Mesothelial cell of epicardium (in vitro differentiated cells): ENCODE results near the gene VWF. TPM values are rescaled to one million over a fixed set of nuclear protein-coding genes. Genes with fewer than 3 reads are reported as not detected.

Experiments
- DNase-seq, 2 experiments: peaks; one replicate each; pipeline ENCODE4 v3.0.0; 2021; ENCODE audit warnings: low spot score in 2 of 2; ENCODE audit not compliant: unreplicated experiment in 2 of 2
- H3K27ac Mint-ChIP-seq: 2 replicates; pipeline ENCODE4 v1.8.0; 2021; ENCODE audit warnings: mixed read lengths
- H3K27me3 Mint-ChIP-seq: 2 replicates; pipeline ENCODE4 v1.8.0; 2021; ENCODE audit warnings: low read depth, mixed read lengths
- H3K36me3 Mint-ChIP-seq: 2 replicates; pipeline ENCODE4 v1.8.0; 2021; ENCODE audit warnings: mixed read lengths
- H3K4me1 Mint-ChIP-seq: 2 replicates; pipeline ENCODE4 v1.8.0; 2021; ENCODE audit warnings: mixed read lengths
- H3K4me3 Mint-ChIP-seq: 2 replicates; pipeline ENCODE4 v1.8.0; 2021; ENCODE audit warnings: mild to moderate bottlenecking, moderate library complexity, mixed read lengths
- H3K9me3 Mint-ChIP-seq: 2 replicates; pipeline ENCODE4 v1.8.0; 2021; ENCODE audit warnings: mixed read lengths
- total RNA-seq: library from RNA; stranded (reverse); gene quantifications from 3 replicates; pipeline ENCODE4 v1.2.1, GENCODE V29; 2021
- TF ChIP-seq, protein P1 (sequence below): fragments of 200-600 bp; sonication (generic); IDR thresholded peaks from one replicate; pipeline ENCODE4 v1.5.0; 2021; ENCODE audit warnings: antibody characterized with exemption; ENCODE audit not compliant: unreplicated experiment

Gene VWF
- total RNA-seq, 1 donor from 2014 or later, result 0.31 TPM

DNA sequence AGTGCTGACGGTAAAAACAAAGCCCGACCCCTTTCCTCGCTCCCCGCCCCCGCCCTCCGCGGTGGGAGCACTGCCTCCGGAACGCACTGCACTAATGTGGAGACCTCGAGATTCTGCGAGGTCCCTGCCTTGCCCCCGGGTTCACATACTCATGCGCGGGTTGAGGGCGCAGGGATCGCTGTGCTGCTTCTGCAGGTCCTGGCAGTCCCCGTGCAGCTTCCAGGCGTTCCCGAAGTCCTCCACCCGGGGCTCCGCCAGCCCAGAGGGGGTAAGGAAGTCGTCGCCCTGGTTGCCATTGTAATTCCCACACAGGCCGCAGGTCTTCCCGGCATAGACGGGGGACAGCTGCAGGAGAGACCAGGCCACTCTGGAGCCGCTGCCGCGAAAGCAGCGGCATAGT, 66.8 kb downstream of the VWF start:
- Mint-ChIP-seq H3K4me1 (peaks cover 29% of the 10 kb centered on the region), H3K9me3 (no peaks in the 10 kb centered on the region), H3K4me3 (peak overlapping the region; percentile 53), H3K36me3 (no peaks in the 10 kb centered on the region), H3K27ac (no peak overlapping the region), H3K27me3 (peaks cover 2% of the 10 kb centered on the region)
- no peak for DNase-seq
- TF ChIP-seq, protein P1, sequence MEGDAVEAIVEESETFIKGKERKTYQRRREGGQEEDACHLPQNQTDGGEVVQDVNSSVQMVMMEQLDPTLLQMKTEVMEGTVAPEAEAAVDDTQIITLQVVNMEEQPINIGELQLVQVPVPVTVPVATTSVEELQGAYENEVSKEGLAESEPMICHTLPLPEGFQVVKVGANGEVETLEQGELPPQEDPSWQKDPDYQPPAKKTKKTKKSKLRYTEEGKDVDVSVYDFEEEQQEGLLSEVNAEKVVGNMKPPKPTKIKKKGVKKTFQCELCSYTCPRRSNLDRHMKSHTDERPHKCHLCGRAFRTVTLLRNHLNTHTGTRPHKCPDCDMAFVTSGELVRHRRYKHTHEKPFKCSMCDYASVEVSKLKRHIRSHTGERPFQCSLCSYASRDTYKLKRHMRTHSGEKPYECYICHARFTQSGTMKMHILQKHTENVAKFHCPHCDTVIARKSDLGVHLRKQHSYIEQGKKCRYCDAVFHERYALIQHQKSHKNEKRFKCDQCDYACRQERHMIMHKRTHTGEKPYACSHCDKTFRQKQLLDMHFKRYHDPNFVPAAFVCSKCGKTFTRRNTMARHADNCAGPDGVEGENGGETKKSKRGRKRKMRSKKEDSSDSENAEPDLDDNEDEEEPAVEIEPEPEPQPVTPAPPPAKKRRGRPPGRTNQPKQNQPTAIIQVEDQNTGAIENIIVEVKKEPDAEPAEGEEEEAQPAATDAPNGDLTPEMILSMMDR, result peak; percentile 52

DNA sequence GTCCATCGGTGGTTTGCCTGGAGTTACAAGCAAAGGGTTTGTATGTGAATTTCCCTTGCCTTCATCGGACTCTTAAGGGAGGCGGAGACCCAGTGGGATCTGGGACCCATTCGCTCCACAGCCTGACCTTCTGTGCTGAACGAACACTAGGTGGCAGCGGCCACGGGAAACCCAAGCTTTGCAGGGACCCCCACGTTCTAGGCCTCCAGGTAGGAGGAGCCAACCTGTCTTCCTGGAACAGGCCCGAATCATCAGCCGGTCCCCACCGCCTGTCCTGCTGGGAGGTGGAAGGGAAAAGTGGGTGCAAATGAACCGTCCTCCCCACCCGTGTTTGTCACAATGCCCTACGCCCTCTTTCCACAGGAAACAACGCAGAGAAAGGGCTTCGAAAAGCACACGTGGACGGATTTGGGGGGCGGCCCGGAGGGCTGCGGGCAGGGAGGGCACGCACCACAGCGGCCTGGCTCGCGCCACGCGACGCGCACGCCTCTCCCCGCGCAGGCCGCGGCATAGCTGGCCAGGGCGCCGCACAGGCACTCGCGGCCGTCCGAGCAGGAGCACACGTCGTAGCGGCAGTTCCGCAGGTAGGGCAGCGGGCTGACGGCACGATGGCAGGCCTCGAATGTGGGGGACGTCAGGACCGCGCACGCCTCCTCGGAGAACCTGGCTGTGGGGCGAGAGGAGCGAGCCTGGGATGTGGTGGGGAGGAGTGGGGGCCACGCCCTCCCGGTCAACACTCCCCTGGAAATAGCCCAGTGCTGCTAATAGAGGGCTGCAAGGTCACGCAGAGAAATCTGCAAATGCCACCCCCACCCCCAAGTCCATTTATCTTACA, 67.8 kb downstream of the VWF start:
- H3K36me3 Mint-ChIP-seq, result no peaks in the 10 kb centered on the region
- H3K4me1 Mint-ChIP-seq, result peaks cover 29% of the 10 kb centered on the region
- peak overlapping the region; percentile 53 for H3K4me3 Mint-ChIP-seq
- TF ChIP-seq, protein P1, result no peak
- H3K27ac Mint-ChIP-seq, result no peak overlapping the region
- peaks cover 2% of the 10 kb centered on the region for H3K27me3 Mint-ChIP-seq
- DNase-seq, result no peak
- H3K9me3 Mint-ChIP-seq, result no peaks in the 10 kb centered on the region

DNA sequence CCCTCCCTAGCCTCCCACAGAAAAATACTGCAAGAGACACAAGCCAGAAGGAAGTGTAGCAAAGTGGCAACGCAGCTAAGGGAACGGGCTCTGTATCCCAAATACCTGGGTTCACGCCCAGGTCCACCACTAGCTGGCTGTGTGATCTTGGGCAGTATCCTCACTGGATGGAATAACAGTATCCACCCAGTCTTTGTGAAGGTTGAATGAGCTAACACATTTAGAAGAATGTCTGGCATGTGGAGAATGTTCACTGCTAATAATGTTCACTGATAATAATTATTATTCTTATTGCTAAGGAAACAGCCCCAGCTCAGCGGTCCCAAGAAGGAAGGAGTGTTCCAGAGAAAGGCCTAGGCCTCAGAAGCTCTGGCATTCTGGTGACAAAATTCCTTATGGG, 70.9 kb downstream of the VWF start:
- Mint-ChIP-seq H3K4me1 (peaks cover 24% of the 10 kb centered on the region), H3K36me3 (no peaks in the 10 kb centered on the region), H3K27ac (peak overlapping the region; percentile 43), H3K27me3 (peaks cover 2% of the 10 kb centered on the region), H3K9me3 (no peaks in the 10 kb centered on the region), H3K4me3 (no peak overlapping the region)
- TF ChIP-seq, protein P1, result no peak
- no peak for DNase-seq

DNA sequence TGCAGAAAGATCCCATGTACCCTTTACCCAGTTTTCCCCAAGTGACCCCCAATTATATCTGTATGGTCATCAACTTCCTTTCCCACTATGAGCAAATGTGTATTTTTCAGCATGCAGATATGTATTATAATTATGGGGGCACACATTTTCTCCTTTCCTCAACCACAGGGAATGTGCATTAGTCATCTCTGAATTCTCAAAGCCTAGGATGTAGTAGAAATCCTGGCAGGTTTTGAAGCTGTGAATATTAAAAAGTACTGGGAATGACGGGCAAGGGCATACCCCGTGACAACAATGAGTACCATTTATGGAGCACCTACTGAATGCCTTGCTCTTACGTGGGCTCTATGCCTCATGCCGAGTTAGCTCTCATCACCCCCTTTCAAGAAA, 71.5 kb downstream of the VWF start:
- Mint-ChIP-seq H3K4me1 (peaks cover 21% of the 10 kb centered on the region), H3K4me3 (no peak overlapping the region), H3K27me3 (peaks cover 2% of the 10 kb centered on the region), H3K36me3 (no peaks in the 10 kb centered on the region), H3K9me3 (no peaks in the 10 kb centered on the region), H3K27ac (no peak overlapping the region)
- no peak for DNase-seq
- TF ChIP-seq, protein P1, result no peak

DNA sequence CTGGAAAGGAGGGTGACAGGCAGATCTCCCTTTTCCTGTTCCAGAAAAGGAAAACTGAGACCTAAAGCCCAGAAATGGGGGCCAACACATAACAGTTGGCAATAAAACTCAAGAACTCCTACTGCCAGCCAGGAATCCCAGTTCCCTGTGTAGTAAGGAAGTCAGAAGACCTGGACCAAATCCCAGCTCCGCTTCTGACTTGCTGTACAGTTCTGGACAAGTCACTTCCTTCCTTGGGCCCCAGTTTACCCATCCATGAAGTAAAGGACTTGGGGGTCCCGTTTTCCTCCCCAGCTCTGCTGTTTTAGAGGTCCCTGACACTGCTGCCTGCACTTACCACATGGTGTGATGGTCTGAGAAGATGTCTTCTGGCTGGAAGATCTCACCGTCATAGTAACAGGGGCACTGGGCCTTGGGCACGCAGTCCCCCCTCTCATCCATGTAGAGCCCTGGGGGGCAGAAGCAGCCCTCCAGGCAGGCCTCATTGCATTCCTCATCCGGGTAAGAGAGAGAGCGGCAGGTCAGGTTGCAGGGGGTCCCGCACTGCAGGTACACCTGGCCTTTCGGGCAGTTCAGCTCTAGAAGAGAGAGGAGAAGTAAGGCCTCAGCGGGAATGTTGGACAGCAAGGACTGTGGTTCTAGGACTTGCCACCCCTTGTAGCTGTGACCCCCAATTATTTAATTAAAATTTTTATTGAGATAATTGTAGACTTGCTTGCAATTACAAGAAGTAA, 72.1 kb downstream of the VWF start:
- H3K4me3 Mint-ChIP-seq, result no peak overlapping the region
- peaks cover 2% of the 10 kb centered on the region for H3K27me3 Mint-ChIP-seq
- H3K36me3 Mint-ChIP-seq, result no peaks in the 10 kb centered on the region
- TF ChIP-seq, protein P1, result no peak
- H3K9me3 Mint-ChIP-seq, result no peaks in the 10 kb centered on the region
- no peak overlapping the region for H3K27ac Mint-ChIP-seq
- no peak for DNase-seq
- H3K4me1 Mint-ChIP-seq, result peaks cover 15% of the 10 kb centered on the region
